ENCODE results near the gene DNHD1. TPM values are rescaled to one million over a fixed set of nuclear protein-coding genes. Genes with fewer than 3 reads are reported as not detected.
A peak's percentile ranks its signal among the peaks of the same experiment; 100 is the strongest.

The DNHD1 gene
- total and polyA plus RNA-seq, 2 of the 4 experiments (the other 2 are of a cell fraction), result 1.8 to 3.6 TPM

DNA sequence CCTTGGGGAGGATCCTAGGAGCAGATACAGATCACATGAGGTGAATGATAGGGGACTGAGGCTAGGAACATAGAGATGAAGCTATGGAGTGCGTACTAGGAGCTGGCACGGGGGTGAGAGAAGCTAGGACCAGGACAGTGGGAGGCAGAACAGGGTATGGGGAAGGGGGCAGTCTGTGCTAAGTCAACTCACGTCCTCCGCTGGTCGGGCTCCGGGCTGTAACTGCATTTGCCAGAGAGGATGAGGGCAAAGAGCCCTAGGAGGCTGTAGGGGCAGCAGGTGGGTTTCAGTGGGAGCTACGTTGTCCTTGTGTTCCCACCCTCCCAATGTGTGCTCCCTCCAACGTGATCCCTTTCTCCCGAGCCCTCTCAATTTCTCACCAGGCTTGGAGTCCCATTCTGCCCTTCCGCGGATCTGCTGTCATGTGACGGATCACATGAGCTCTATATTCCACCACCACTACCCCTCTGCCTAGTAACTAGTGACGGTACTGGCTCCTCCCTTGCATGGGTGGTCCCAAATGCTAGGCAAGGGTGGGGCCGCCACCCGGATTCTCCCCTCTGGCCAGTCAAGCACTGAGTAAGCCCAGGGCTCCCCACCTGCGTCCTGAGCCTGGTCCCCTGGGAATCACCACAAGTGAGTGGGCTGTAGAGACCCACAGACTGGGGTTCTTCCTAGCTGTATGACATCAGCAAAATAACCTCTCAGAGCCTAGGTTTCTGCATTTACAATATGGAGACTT is 122.1 kb downstream of the DNHD1 start, which contains the start of gene TPP1:
TSS of gene TPP1 (minus strand) at position 419 of the 742 bp plus-strand sequence. CDS start at position 397, 22 bp downstream.
- BruUV-seq (replicated peaks), result no TSS peak
- peak within 1 kb of the TSS; percentile 66 for H2BK120ac ChIP-seq (ENCODE audit: low read depth, low read length)

More for the DNA sequence above, 122.1 kb downstream of the DNHD1 start, which contains the start of gene TPP1:
- peaks cover 7% of the 10 kb centered on the region for H3K4me1 ChIP-seq (ENCODE audit: control insufficient read depth, insufficient read depth, low read length)
- peak; percentile 94 for DNase-seq
- peak within 1 kb of the TSS; percentile 95 for H3K14ac ChIP-seq (replicated peaks; ENCODE audit: low read depth, low read length)
- H2AFZ ChIP-seq (replicated peaks; ENCODE audit: low read length, poor library complexity), result peak within 1 kb of the TSS; percentile 97
- H3K27ac ChIP-seq (ENCODE audit: insufficient read depth, low read length), result peak within 1 kb of the TSS; percentile 81
- POLR2A ChIA-PET (ENCODE audit: unreplicated experiment), result interaction anchor here (0.8 to 1.6 kb wide), 2 partner anchors 16 to 64 kb away, joined by 3 to 4 read pairs; partner anchors contain the start of gene MRPL17
- H3K4me2 ChIP-seq (ENCODE audit: low read depth, low read length), result peak within 1 kb of the TSS; percentile 91
- peak; percentile 93 for ATAC-seq (ENCODE audit: low read depth)
- peak within 1 kb of the TSS; percentile 74 for H2BK5ac ChIP-seq (ENCODE audit: low read depth, low read length, poor library complexity, severe bottlenecking)
- H3K9ac ChIP-seq (ENCODE audit: low read depth, low read length), result peak within 1 kb of the TSS; percentile 90
- peak within 1 kb of the TSS; percentile 78 for H4K91ac ChIP-seq (ENCODE audit: insufficient read depth, low read depth, low read length)
- H3K4me3 ChIP-seq (ENCODE audit: insufficient read depth, low read depth, low read length), result peak within 1 kb of the TSS; percentile 75
- CTCF ChIA-PET, result interaction anchor here (0.6 to 2.4 kb wide), 8 partner anchors 13 to 240 kb away, joined by 3 to 17 read pairs (median 4); partner anchors contain the start of gene MRPL17
- peak within 1 kb of the TSS; percentile 97 for H2AK9ac ChIP-seq (replicated peaks; ENCODE audit: low read depth, low read length, poor library complexity)
- peak within 1 kb of the TSS; percentile 36 for H2BK20ac ChIP-seq (ENCODE audit: low read depth, low read length)
- H3K23ac ChIP-seq (ENCODE audit: low read depth, low read length), result peak within 1 kb of the TSS; percentile 90
- peak within 1 kb of the TSS; percentile 72 for H3K56ac ChIP-seq (ENCODE audit: extremely low read depth, insufficient read depth, low read length)
- peaks cover 9% of the 10 kb centered on the region; the same call in 1 of the 2 replicates for H4K20me1 ChIP-seq (ENCODE audit: insufficient read depth, low read length)
- H2AK5ac ChIP-seq (ENCODE audit: low read depth, low read length), result peak within 1 kb of the TSS; percentile 93
- dilution Hi-C loops (cut with HindIII; ENCODE audit: low sequenced_read_pairs, unreplicated experiment), result no loop called here
- peak within 1 kb of the TSS; percentile 43 for H3K18ac ChIP-seq (ENCODE audit: low read depth, low read length)
- no peaks in the 10 kb centered on the region for H3K27me3 ChIP-seq (ENCODE audit: control insufficient read depth, insufficient read depth, low read length)
- H3K4ac ChIP-seq (ENCODE audit: low read depth, low read length), result peak within 1 kb of the TSS; percentile 94
- H4K8ac ChIP-seq (ENCODE audit: low read depth in 2 of 2, low read length in 2 of 2), result peak within 1 kb of the TSS; percentile 79 to 91
- peak within 1 kb of the TSS; percentile 66; the same call in 2 of the 3 replicates for H2BK15ac ChIP-seq (ENCODE audit: low read depth, low read length)
- no peaks in the 10 kb centered on the region for H3K9me3 ChIP-seq (ENCODE audit: control insufficient read depth, insufficient read depth, low read length)
- peaks cover 30% of the 10 kb centered on the region; the same call in 1 of the 2 replicates for H3K36me3 ChIP-seq (ENCODE audit: control insufficient read depth, insufficient read depth, low read length)
- H4K5ac ChIP-seq (ENCODE audit: low read depth, low read length), result peak within 1 kb of the TSS; percentile 73
- WGBS, 2 experiments (ENCODE audit: extremely low coverage in 2 of 2, insufficient read length in 1 of 2), result 2% methylated on average over 6 of the region's 16 CpGs; no CpG with 5 or more reads in 1 of the 2 experiments
- peaks cover 19% of the 10 kb centered on the region for H3K9me1 ChIP-seq (ENCODE audit: insufficient read depth, low read length)
- in situ Hi-C loops (cut with MboI; ENCODE audit: low sequenced_read_pairs), result loop anchor here (5.0 kb wide), 1 partner anchor 63 kb away; the partner anchor contains the start of gene MRPL17
- TF ChIP-seq BHLHE40 (IDR thresholded peaks at IDR 0.05; ENCODE audit: low read depth, low read length), result peak; percentile 71
- peak; percentile 96 for TF ChIP-seq FOS (IDR thresholded peaks at IDR 0.05; ENCODE audit: low read depth, low read length)
- no peak for TF ChIP-seq MAFK (IDR thresholded peaks at IDR 0.05; ENCODE audit: low read depth, low read length)
- TF ChIP-seq RAD21 (IDR thresholded peaks at IDR 0.05; ENCODE audit: low read length), result peak; percentile 1; the same call in 1 of the 2 replicates
- TF ChIP-seq RFX5 (IDR thresholded peaks at IDR 0.05; ENCODE audit: low read depth, low read length), result peak; percentile 100
- TF ChIP-seq POLR2A (IDR thresholded peaks at IDR 0.05; ENCODE audit: low read depth, low read length), result peak; percentile 68
- TF ChIP-seq, protein P1, sequence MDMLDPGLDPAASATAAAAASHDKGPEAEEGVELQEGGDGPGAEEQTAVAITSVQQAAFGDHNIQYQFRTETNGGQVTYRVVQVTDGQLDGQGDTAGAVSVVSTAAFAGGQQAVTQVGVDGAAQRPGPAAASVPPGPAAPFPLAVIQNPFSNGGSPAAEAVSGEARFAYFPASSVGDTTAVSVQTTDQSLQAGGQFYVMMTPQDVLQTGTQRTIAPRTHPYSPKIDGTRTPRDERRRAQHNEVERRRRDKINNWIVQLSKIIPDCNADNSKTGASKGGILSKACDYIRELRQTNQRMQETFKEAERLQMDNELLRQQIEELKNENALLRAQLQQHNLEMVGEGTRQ (IDR thresholded peaks at IDR 0.05; ENCODE audit: low read depth, low read length), result peak; percentile 100
- 0 out of 2 replicates have a peak, but pooled peaks have one; percentile 3 for TF ChIP-seq NFE2L2 (IDR thresholded peaks at IDR 0.05; ENCODE audit: low read depth, low read length)
- TF ChIP-seq SMC3 (IDR thresholded peaks at IDR 0.05; ENCODE audit: low read depth, low read length), result no peak
- no peak; the same call in 1 of the 2 replicates for TF ChIP-seq MXI1 (IDR thresholded peaks at IDR 0.05; ENCODE audit: borderline replicate concordance, low read depth, low read length)
- intact Hi-C loops (cut with micrococcal nuclease), result loop anchor here (5.0 kb wide), 1 partner anchor 138 kb away; no protein-coding TSS in a partner anchor
- peaks cover 9 to 45% of the 10 kb centered on the region in 2 experiments for H3K79me1 ChIP-seq (ENCODE audit: low read depth in 1 of 2, low read length in 2 of 2)
